ENCODE measurements around the gene CHCHD3. TPM values are rescaled to one million over a fixed set of nuclear protein-coding genes. Genes with fewer than 3 reads are reported as not detected.

CHCHD3 gene
- total and polyA plus RNA-seq, 2 donors from 2014 or later = 53.9 to 77.3 TPM

DNA sequence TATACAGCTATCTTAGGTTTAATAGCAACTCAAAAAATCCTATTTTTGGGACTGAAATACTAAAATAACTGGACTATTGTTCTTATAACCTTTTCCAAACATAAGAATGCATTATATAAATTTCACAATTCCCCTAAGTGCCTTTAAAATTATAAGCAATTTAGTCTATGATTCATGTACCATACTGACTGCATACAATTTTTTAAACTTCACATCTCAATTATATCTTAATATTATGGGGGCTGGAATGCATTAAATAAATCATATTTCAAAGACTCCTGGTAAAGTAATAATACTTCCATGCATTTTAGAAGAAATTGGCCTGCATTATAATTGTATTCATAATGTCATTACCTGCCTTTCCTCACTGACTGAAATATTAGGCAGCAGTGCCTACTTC, 144.6 kb downstream of the CHCHD3 start:
- TF ChIP-seq, protein P1, sequence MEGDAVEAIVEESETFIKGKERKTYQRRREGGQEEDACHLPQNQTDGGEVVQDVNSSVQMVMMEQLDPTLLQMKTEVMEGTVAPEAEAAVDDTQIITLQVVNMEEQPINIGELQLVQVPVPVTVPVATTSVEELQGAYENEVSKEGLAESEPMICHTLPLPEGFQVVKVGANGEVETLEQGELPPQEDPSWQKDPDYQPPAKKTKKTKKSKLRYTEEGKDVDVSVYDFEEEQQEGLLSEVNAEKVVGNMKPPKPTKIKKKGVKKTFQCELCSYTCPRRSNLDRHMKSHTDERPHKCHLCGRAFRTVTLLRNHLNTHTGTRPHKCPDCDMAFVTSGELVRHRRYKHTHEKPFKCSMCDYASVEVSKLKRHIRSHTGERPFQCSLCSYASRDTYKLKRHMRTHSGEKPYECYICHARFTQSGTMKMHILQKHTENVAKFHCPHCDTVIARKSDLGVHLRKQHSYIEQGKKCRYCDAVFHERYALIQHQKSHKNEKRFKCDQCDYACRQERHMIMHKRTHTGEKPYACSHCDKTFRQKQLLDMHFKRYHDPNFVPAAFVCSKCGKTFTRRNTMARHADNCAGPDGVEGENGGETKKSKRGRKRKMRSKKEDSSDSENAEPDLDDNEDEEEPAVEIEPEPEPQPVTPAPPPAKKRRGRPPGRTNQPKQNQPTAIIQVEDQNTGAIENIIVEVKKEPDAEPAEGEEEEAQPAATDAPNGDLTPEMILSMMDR (IDR thresholded peaks at IDR 0.05; ENCODE audit: borderline replicate concordance, extremely low read depth, insufficient read depth) = no peak
- Histone ChIP-seq H3K27ac (ENCODE audit: low read depth in 2 of 2, low read length in 2 of 2) (no peak overlapping the region), H3K9me3 (ENCODE audit: control insufficient read depth in 2 of 3, insufficient read depth in 1 of 3, low read length in 3 of 3) (no peaks in the 10 kb centered on the region), H3K9ac (ENCODE audit: low read length in 3 of 3) (no peak overlapping the region), H3K27me3 (ENCODE audit: control insufficient read depth, insufficient read depth, low read length) (no peaks in the 10 kb centered on the region), H3K4me3 (ENCODE audit: low read length in 3 of 3) (no peak overlapping the region), H3K4me1 (ENCODE audit: control insufficient read depth in 2 of 3, insufficient read depth in 2 of 3, low read depth in 1 of 3, low read length in 3 of 3) (no peaks in the 10 kb centered on the region), H3K36me3 (ENCODE audit: control insufficient read depth in 2 of 3, insufficient read depth in 3 of 3, low read length in 3 of 3) (no peaks in the 10 kb centered on the region)
- intact Hi-C loops (cut with DNase I) = no loop called here
- DNase-seq (no peak), FAIRE-seq (no peak)

DNA sequence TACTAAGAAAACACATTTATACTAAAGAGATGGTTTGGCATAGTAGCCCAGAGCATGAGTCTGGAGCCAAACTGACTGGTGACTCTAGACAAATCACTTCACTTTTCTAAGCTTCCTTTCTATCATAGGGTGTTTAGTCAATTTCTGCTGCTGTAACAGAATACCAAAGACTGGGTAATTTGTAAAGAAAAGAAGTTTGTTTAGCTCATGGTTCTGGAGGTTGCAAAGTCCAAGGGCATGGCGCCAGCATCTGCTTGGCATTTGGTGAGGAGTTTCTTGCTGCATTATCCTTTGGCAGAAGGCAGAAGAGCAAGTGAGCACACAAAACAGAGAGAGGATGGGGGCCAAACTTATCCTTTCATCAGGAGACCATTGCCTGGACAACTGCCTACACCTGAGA, 146.3 kb downstream of the CHCHD3 start:
- Histone ChIP-seq H3K27ac (ENCODE audit: low read depth in 2 of 2, low read length in 2 of 2) (no peak overlapping the region), H3K27me3 (ENCODE audit: control insufficient read depth, insufficient read depth, low read length) (no peaks in the 10 kb centered on the region), H3K36me3 (ENCODE audit: control insufficient read depth in 2 of 3, insufficient read depth in 3 of 3, low read length in 3 of 3) (no peaks in the 10 kb centered on the region), H3K9me3 (ENCODE audit: control insufficient read depth in 2 of 3, insufficient read depth in 1 of 3, low read length in 3 of 3) (no peaks in the 10 kb centered on the region), H3K4me3 (ENCODE audit: low read length in 3 of 3) (no peak overlapping the region), H3K9ac (ENCODE audit: low read length in 3 of 3) (no peak overlapping the region), H3K4me1 (ENCODE audit: control insufficient read depth in 2 of 3, insufficient read depth in 2 of 3, low read depth in 1 of 3, low read length in 3 of 3) (no peaks in the 10 kb centered on the region)
- FAIRE-seq (no peak), DNase-seq (no peak)
- TF ChIP-seq, protein P1 (IDR thresholded peaks at IDR 0.05; ENCODE audit: borderline replicate concordance, extremely low read depth, insufficient read depth) = no peak
- intact Hi-C loops (cut with DNase I) = no loop called here

DNA sequence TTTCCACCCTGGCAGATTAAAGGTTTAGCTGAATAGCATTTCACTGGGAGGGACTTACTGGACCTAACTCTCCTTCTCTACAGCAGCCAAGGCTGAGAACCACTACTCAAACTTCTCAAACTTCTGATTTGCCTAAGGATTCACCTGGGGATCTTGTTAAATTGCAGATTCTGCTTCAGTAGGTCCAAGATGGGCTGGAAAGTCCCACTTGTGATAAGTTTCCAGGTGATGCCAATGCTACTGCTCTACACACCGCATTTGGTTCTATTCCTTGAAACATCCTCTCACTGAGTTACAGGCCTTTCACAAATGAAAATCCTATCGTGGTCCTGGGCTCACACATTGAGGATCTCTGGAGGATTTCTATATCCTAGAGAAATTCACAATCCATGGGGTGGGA, 147.9 kb downstream of the CHCHD3 start:
- Histone ChIP-seq H3K36me3 (ENCODE audit: control insufficient read depth in 2 of 3, insufficient read depth in 3 of 3, low read length in 3 of 3) (no peaks in the 10 kb centered on the region), H3K4me1 (ENCODE audit: control insufficient read depth in 2 of 3, insufficient read depth in 2 of 3, low read depth in 1 of 3, low read length in 3 of 3) (no peaks in the 10 kb centered on the region), H3K9ac (ENCODE audit: low read length in 3 of 3) (no peak overlapping the region), H3K4me3 (ENCODE audit: low read length in 3 of 3) (no peak overlapping the region), H3K9me3 (ENCODE audit: control insufficient read depth in 2 of 3, insufficient read depth in 1 of 3, low read length in 3 of 3) (no peaks in the 10 kb centered on the region), H3K27ac (ENCODE audit: low read depth in 2 of 2, low read length in 2 of 2) (no peak overlapping the region), H3K27me3 (ENCODE audit: control insufficient read depth, insufficient read depth, low read length) (no peaks in the 10 kb centered on the region)
- TF ChIP-seq, protein P1 (IDR thresholded peaks at IDR 0.05; ENCODE audit: borderline replicate concordance, extremely low read depth, insufficient read depth) = no peak
- intact Hi-C loops (cut with DNase I) = no loop called here
- FAIRE-seq (no peak), DNase-seq (no peak)

DNA sequence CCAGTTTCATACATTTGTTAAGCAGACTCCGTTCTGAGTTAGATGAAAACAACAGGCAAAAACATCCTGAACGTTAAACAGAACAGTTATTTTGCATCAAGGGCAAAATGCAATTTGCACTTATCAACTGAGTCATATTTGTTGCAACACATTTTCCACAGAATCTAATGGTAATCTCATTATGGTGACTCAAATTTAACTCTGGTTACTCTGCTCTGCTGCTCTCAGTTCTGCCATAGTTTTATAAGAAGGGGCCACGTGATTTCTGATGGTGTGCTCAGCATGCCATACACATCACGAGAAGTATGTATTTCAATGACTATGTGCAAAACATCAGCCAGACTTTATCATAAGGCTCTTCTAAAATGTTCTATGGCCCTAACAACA, 148.8 kb downstream of the CHCHD3 start:
- H3K36me3 ChIP-seq (ENCODE audit: control insufficient read depth in 2 of 3, insufficient read depth in 3 of 3, low read length in 3 of 3) = no peaks in the 10 kb centered on the region
- FAIRE-seq (no peak), DNase-seq (no peak)
- H3K27ac ChIP-seq (ENCODE audit: low read depth in 2 of 2, low read length in 2 of 2) = no peak overlapping the region
- no peaks in the 10 kb centered on the region for H3K9me3 ChIP-seq (ENCODE audit: control insufficient read depth in 2 of 3, insufficient read depth in 1 of 3, low read length in 3 of 3)
- intact Hi-C loops (cut with DNase I) = no loop called here
- no peaks in the 10 kb centered on the region for H3K4me1 ChIP-seq (ENCODE audit: control insufficient read depth in 2 of 3, insufficient read depth in 2 of 3, low read depth in 1 of 3, low read length in 3 of 3)
- H3K9ac ChIP-seq (ENCODE audit: low read length in 3 of 3) = no peak overlapping the region
- TF ChIP-seq, protein P1 (IDR thresholded peaks at IDR 0.05; ENCODE audit: borderline replicate concordance, extremely low read depth, insufficient read depth) = no peak
- H3K4me3 ChIP-seq (ENCODE audit: low read length in 3 of 3) = no peak overlapping the region
- H3K27me3 ChIP-seq (ENCODE audit: control insufficient read depth, insufficient read depth, low read length) = no peaks in the 10 kb centered on the region

Measured in kidney (tissue), 14 donors.